ENCODE results near the gene RAB18. TPM values are rescaled to one million over a fixed set of nuclear protein-coding genes. Genes with fewer than 3 reads are reported as not detected.
"Not testable (repeated sequence)": the region's sequence is repeated elsewhere in the genome, so short reads cannot be mapped to it uniquely, and the experiment has no call there.

The RAB18 gene
- total RNA-seq, 2 experiments from 2014 or later: 63.5 to 65.0 TPM

- CTCF ChIA-PET: no interaction called here
- POLR2A ChIA-PET: no interaction called here
Observed at GRCh38 chr10:27541796-27542729, 38.0 kb downstream of the RAB18 start.

GRCh38 chr10:27542812-27543211 lies 38.7 kb downstream of the RAB18 start:
- POLR2A ChIA-PET: no interaction called here
- CTCF ChIA-PET: no interaction called here

- ChIA-PET POLR2A (no interaction called here), CTCF (no interaction called here)
Observed at GRCh38 chr10:27547047-27547446, 42.9 kb downstream of the RAB18 start.

GRCh38 chr10:27547482-27547881 lies 43.4 kb downstream of the RAB18 start:
- POLR2A ChIA-PET: no interaction called here
- CTCF ChIA-PET: no interaction called here

- ChIA-PET CTCF (no interaction called here), POLR2A (no interaction called here)
Observed at GRCh38 chr10:27550823-27551222, 46.7 kb downstream of the RAB18 start.

GRCh38 chr10:27558612-27559020 lies 54.5 kb downstream of the RAB18 start:
- POLR2A ChIA-PET: no interaction called here
- CTCF ChIA-PET: interaction anchor here (1.2 kb wide), 1 partner anchor 54 kb away, joined by 3 read pairs; no protein-coding TSS in a partner anchor

GRCh38 chr10:27561334-27561733 lies 57.2 kb downstream of the RAB18 start:
- POLR2A ChIA-PET: no interaction called here
- CTCF ChIA-PET: no interaction called here

GRCh38 chr10:27564398-27564797 lies 60.3 kb downstream of the RAB18 start:
- ChIA-PET CTCF (no interaction called here), POLR2A (no interaction called here)

GRCh38 chr10:27564880-27565279 lies 60.8 kb downstream of the RAB18 start:
- CTCF ChIA-PET: no interaction called here
- POLR2A ChIA-PET: no interaction called here

- ChIA-PET CTCF (interaction anchor here (0.5 to 0.6 kb wide), 2 partner anchors 708 to 1061 kb away, joined by 3 read pairs; no protein-coding TSS in a partner anchor), POLR2A (interaction anchor here (0.7 kb wide), 1 partner anchor 65 kb away, joined by 3 read pairs; no protein-coding TSS in a partner anchor)
Observed at GRCh38 chr10:27568196-27569175, 64.4 kb downstream of the RAB18 start.

GRCh38 chr10:27569946-27570345 lies 65.8 kb downstream of the RAB18 start:
- ChIA-PET POLR2A (no interaction called here), CTCF (no interaction called here)

GRCh38 chr10:27577038-27577437 lies 72.9 kb downstream of the RAB18 start:
- CTCF ChIA-PET, POLR2A ChIA-PET: not testable (repeated sequence)

GRCh38 chr10:27578316-27578715 lies 74.2 kb downstream of the RAB18 start:
- ChIA-PET CTCF (no interaction called here), POLR2A (no interaction called here)

GRCh38 chr10:27581225-27581624 lies 77.1 kb downstream of the RAB18 start:
- ChIA-PET POLR2A (no interaction called here), CTCF (no interaction called here)

GRCh38 chr10:27584302-27584701 lies 80.2 kb downstream of the RAB18 start:
- POLR2A ChIA-PET: no interaction called here
- CTCF ChIA-PET: no interaction called here

Other genes starting within 250 kb of the RAB18 start
- under 1 TPM; 0.27 to 0.30 TPM for gene MKX, start 241.5 kb downstream of the RAB18 start, total RNA-seq